K562 (cell line): ENCODE measurements around the gene MEX3D. TPM values are rescaled to one million over a fixed set of nuclear protein-coding genes. Genes with fewer than 3 reads are reported as not detected.

ENCODE experiments used
- ATAC-seq: fragments of 200-7000 bp; cut with Tn5 transposase; 3 replicates; pipeline ENCODE4 v1.9.1; 2020; ENCODE audit warnings: moderate library complexity
- BruUV-seq: library from RNA; stranded (reverse); fragments of 400-500 nt; replicated peaks from 2 replicates; lab custom pipeline; 2021; lab: Mats Ljungman, UMichigan
- CTCF ChIA-PET: fragments of 300-600 bp; formaldehyde crosslinking; extraction: SDS; loops from one replicate; lab custom pipeline; 2021; ENCODE audit warnings: low intra/inter-chr PET ratio; lab: Yijun Ruan, JAX
- POLR2A ChIA-PET: fragments of 300-600, 350-650 bp; sonication (Branson Sonifier 250); formaldehyde crosslinking; extraction: SDS; loops from one replicate; lab custom pipeline; 2021; ENCODE audit warnings: antibody characterized with exemption, inconsistent platforms; lab: Yijun Ruan, JAX
- DNase-seq, 4 experiments: peaks; one replicate each; pipeline versions ENCODE4 v3.0.0 to v3.0.0-alpha.2; 2011 to 2018; ENCODE audit warnings: low spot score in 3 of 4, mixed read lengths in 3 of 4; ENCODE audit errors: extremely low read depth in 1 of 4
- FAIRE-seq: peaks from 2 replicates; lab custom pipeline; 2011; peaks lifted over from hg19 to GRCh38; lab: Jason Lieb, UNC
- H2AFZ ChIP-seq: 2 replicates; pipeline ENCODE4 v1.6.0; 2011; ENCODE audit warnings: low read depth, low read length, control low read depth, inconsistent platforms
- H3K27ac ChIP-seq: fragments of 200-600 bp; 3 replicates; pipeline ENCODE4 v1.8.0; 2011; ENCODE audit warnings: low read depth, mild to moderate bottlenecking, control low read depth, inconsistent platforms, low read length, moderate library complexity, mixed read lengths; ENCODE audit errors: extremely low read depth
- H3K27me3 ChIP-seq, 2 experiments: fragments of 300-600 bp in 1 of 2; 2 replicates in 1 of 2; 3 replicates in 1 of 2; pipeline versions ENCODE4 v1.6.0 to v1.8.0; 2011; ENCODE audit warnings: inconsistent platforms in 2 of 2, low read length in 2 of 2, mild to moderate bottlenecking in 1 of 2, mixed read lengths in 1 of 2, moderate library complexity in 1 of 2; ENCODE audit not compliant: control insufficient read depth in 2 of 2, insufficient read depth in 2 of 2
- H3K36me3 ChIP-seq: fragments of 300-600 bp; 3 replicates; pipeline ENCODE4 v1.8.0; 2011; ENCODE audit warnings: mild to moderate bottlenecking, low read length, inconsistent platforms; ENCODE audit not compliant: control insufficient read depth, insufficient read depth
- H3K4me1 ChIP-seq, 2 experiments: fragments of 200-600 bp in 1 of 2; replicated peaks in 1 of 2; 2 replicates in 1 of 2; 3 replicates in 1 of 2; pipeline versions ENCODE4 v1.5.1 to v1.8.0; 2011; ENCODE audit warnings: inconsistent platforms in 2 of 2, low read length in 2 of 2, mild to moderate bottlenecking in 1 of 2, mixed read lengths in 1 of 2, moderate library complexity in 1 of 2; ENCODE audit not compliant: control insufficient read depth in 2 of 2, insufficient read depth in 2 of 2
- H3K4me2 ChIP-seq: 2 replicates; pipeline ENCODE4 v1.6.1; 2011; ENCODE audit warnings: low read length, control low read depth, inconsistent platforms, mixed read lengths; ENCODE audit not compliant: insufficient read depth
- H3K4me3 ChIP-seq: fragments of 200-600 bp; sonication (generic), shearing (Covaris generic); 2 replicates; pipeline ENCODE4 v1.5.1; 2016; ENCODE audit warnings: control low read depth, inconsistent platforms
- H3K79me2 ChIP-seq: fragments of 200-600 bp; 3 replicates; pipeline ENCODE4 v1.8.0; 2011; ENCODE audit warnings: low read length, inconsistent platforms; ENCODE audit not compliant: control insufficient read depth, insufficient read depth
- H3K9ac ChIP-seq, 2 experiments: 2 replicates each; pipeline versions ENCODE4 v1.6.0 to v1.6.1; 2011; ENCODE audit warnings: low read depth in 2 of 2, low read length in 2 of 2, control low read depth in 1 of 2, inconsistent platforms in 1 of 2, mild to moderate bottlenecking in 1 of 2, mixed read lengths in 1 of 2; ENCODE audit not compliant: insufficient read depth in 1 of 2
- H3K9me1 ChIP-seq: one replicate; pipeline ENCODE4 v1.6.0; 2011; ENCODE audit warnings: inconsistent platforms, mild to moderate bottlenecking, low read length, moderate library complexity; ENCODE audit not compliant: control insufficient read depth, insufficient read depth
- H3K9me3 ChIP-seq: replicated peaks from 2 replicates; pipeline ENCODE4 v1.5.1; 2011; ENCODE audit warnings: low read depth, low read length, inconsistent platforms; ENCODE audit not compliant: control insufficient read depth, insufficient read depth
- H4K20me1 ChIP-seq: replicated peaks from 2 replicates; pipeline ENCODE4 v1.6.1; 2011; ENCODE audit warnings: low read length, inconsistent platforms, mixed read lengths; ENCODE audit not compliant: control insufficient read depth, insufficient read depth
- ATF4 ChIP-seq: fragments of 450-650 bp; formaldehyde crosslinking; IDR thresholded peaks from 2 replicates; pipeline ENCODE4 v1.4.0; 2022; ENCODE audit warnings: mild to moderate bottlenecking, moderate library complexity
- ETS2 ChIP-seq: IDR thresholded peaks from 2 replicates; pipeline ENCODE4 v1.6.1; 2016; ENCODE audit warnings: borderline replicate concordance, missing genetic modification characterization, mild to moderate bottlenecking, moderate library complexity, missing compliant biosample characterization; ENCODE audit not compliant: poor library complexity, severe bottlenecking
- EWSR1 ChIP-seq: fragments of 450-650 bp; IDR thresholded peaks from 2 replicates; pipeline ENCODE4 v1.6.1; 2018; ENCODE audit warnings: borderline replicate concordance, mild to moderate bottlenecking, low read depth, moderate library complexity; ENCODE audit not compliant: partially characterized antibody
- HDGF ChIP-seq: fragments of 450-650 bp; IDR thresholded peaks from 2 replicates; pipeline ENCODE4 v1.6.1; 2016
- HMGN3 ChIP-seq: IDR thresholded peaks from 2 replicates; pipeline ENCODE4 v1.6.1; 2011; ENCODE audit warnings: borderline replicate concordance, low read depth, mild to moderate bottlenecking, mixed read lengths, low read length; ENCODE audit not compliant: insufficient read length; ENCODE audit errors: extremely low read depth
- STAG1 ChIP-seq: sonication (generic); formaldehyde crosslinking; IDR thresholded peaks from 2 replicates; pipeline ENCODE4 v1.5.0; 2020; ENCODE audit warnings: missing genetic modification reagents, borderline replicate concordance
- ZNF232 ChIP-seq: sonication (generic); formaldehyde crosslinking; IDR thresholded peaks from 2 replicates; pipeline ENCODE4 v1.8.0; 2022; ENCODE audit warnings: mild to moderate bottlenecking, missing genetic modification reagents
- ZNF274 ChIP-seq: IDR thresholded peaks from 2 replicates; pipeline ENCODE4 v1.6.1; 2011; ENCODE audit warnings: low read depth, mild to moderate bottlenecking, low read length, moderate library complexity, borderline replicate concordance
- ZNF395 ChIP-seq: fragments of 200-800 bp; sonication (Bioruptor generic); IDR thresholded peaks from 2 replicates; pipeline ENCODE4 v1.6.1; 2017; ENCODE audit warnings: missing genetic modification characterization, missing compliant biosample characterization
- WGBS: fragments of 100-300 bp; shearing (Covaris generic); methylation state at CpG from one replicate; pipeline ENCODE4 v1.1.6; 2016; ENCODE audit warnings: low coverage, mixed read lengths; ENCODE audit not compliant: insufficient coverage; ENCODE audit errors: missing lambda C conversion rate; 5-methylcytosine and 5-hydroxymethylcytosine counted together
- in situ Hi-C: fragments of 300-500 bp; cut with MboI; formaldehyde crosslinking; loops from 4 replicates; pipeline ENCODE4 v1.15.0; 2018; ENCODE audit warnings: inconsistent platforms, mixed read lengths
- intact Hi-C: fragments of 100-400 bp; cut with micrococcal nuclease; formaldehyde crosslinking; loops from 2 replicates; pipeline ENCODE4 v1.14.2; 2022
- polyA plus RNA-seq, 8 experiments: library from polyadenylated mRNA; depleted of rRNA in 4 of 8; stranded (reverse) in 5 of 8; unstranded in 3 of 8; fragments of >200 nt; fragmentation: Nextera tagmentation in 2 of 8; fragmentation: Illumina TruSeq in 1 of 8; extraction: Ambion mirVana in 2 of 8; extraction: Trizol in 1 of 8; gene quantifications; 2 replicates each; pipeline versions ENCODE4 v1.2.1 to v1.2.3, GENCODE V29; 2011 to 2014; ENCODE audit warnings: inconsistent platforms in 1 of 8, missing spikeins in 1 of 8
- total RNA-seq, 7 experiments: library from RNA; depleted of rRNA in 6 of 7; stranded (reverse); fragments of >200 nt in 6 of 7; fragmentation: Illumina TruSeq in 2 of 7; extraction: Trizol in 2 of 7; gene quantifications; 2 replicates each; pipeline versions ENCODE4 v1.2.1 to v1.2.3, GENCODE V29; 2011 to 2021; ENCODE audit warnings: low replicate concordance in 1 of 7

The MEX3D gene
- total and polyA plus RNA-seq, 9 of the 15 experiments (the other 6 are each of a cell fraction or from before 2014, with no cell fraction given): 1.7 to 39.3 (median 5.7) TPM

GRCh38 chr19:1538978-1539377 lies 29.1 kb downstream of the MEX3D start:
- TF ChIP-seq ZNF395 (no peak), ZNF274 (no peak), EWSR1 (no peak), HDGF (no peak), ATF4 (CRISPR knock-in tag) (no peak), HMGN3 (no peak), STAG1 (CRISPR knock-in tag) (no peak), ZNF232 (CRISPR knock-in tag) (no peak), ETS2 (no peak)
- DNase-seq (no peak), ATAC-seq (no peak), FAIRE-seq (no peak)
- Histone ChIP-seq H3K27me3 (no peaks in the 10 kb centered on the region; a peak in 1 of 5 replicates), H3K36me3 (no peaks in the 10 kb centered on the region), H3K4me2 (no peak overlapping the region), H3K4me3 (no peak overlapping the region), H3K9ac (peak overlapping the region in 1 of 2 experiments; percentile 24; a peak in 1 of 4 replicates), H4K20me1 (no peaks in the 10 kb centered on the region), H2AFZ (no peak overlapping the region), H3K79me2 (no peaks in the 10 kb centered on the region), H3K9me1 (no peaks in the 10 kb centered on the region), H3K4me1 (peaks cover 8 to 23% of the 10 kb centered on the region in 2 experiments), H3K9me3 (no peaks in the 10 kb centered on the region), H3K27ac (no peak overlapping the region)
- BruUV-seq: no TSS peak
- in situ Hi-C loops: no loop called here
- CTCF ChIA-PET: no interaction called here
- WGBS: 35% methylated on average over 7 of the region's 15 CpGs
- POLR2A ChIA-PET: no interaction called here
- intact Hi-C loops: no loop called here
